Neural progenitor cell (in vitro differentiated cells): Measurements from ENCODE around the gene DTWD2. TPM values are rescaled to one million over a fixed set of nuclear protein-coding genes. Genes with fewer than 3 reads are reported as not detected.

ENCODE experiments used
- DNase-seq: peaks from one replicate; pipeline ENCODE4 v3.0.0-alpha.2; 2016; ENCODE audit warnings: low spot score
- H2AFZ ChIP-seq: fragments of 200-600 bp; sonication (generic); replicated peaks from 2 replicates; pipeline ENCODE4 v1.6.1; 2016; ENCODE audit warnings: antibody characterized with exemption
- H3F3A ChIP-seq: fragments of 200-600 bp; sonication (generic); 2 replicates; pipeline ENCODE4 v1.6.1; 2016; ENCODE audit warnings: antibody characterized with exemption, low read depth
- H3K27ac ChIP-seq: fragments of 200-600 bp; sonication (generic); 2 replicates; pipeline ENCODE4 v1.5.1; 2016; ENCODE audit warnings: mild to moderate bottlenecking
- H3K27me3 ChIP-seq: fragments of 200-600 bp; sonication (generic); 2 replicates; pipeline ENCODE4 v1.6.1; 2016; ENCODE audit warnings: mild to moderate bottlenecking, moderate library complexity
- H3K36me3 ChIP-seq: fragments of 200-600 bp; sonication (generic); 2 replicates; pipeline ENCODE4 v1.5.1; 2016
- H3K4me1 ChIP-seq: fragments of 200-600 bp; sonication (generic); 2 replicates; pipeline ENCODE4 v1.6.1; 2016; ENCODE audit warnings: mixed run types
- H3K4me2 ChIP-seq: fragments of 200-600 bp; sonication (generic); 2 replicates; pipeline ENCODE4 v1.6.1; 2016
- H3K4me3 ChIP-seq: fragments of 200-600 bp; sonication (generic); 2 replicates; pipeline ENCODE4 v1.5.1; 2016
- H3K79me2 ChIP-seq: fragments of 200-600 bp; sonication (generic); 2 replicates; pipeline ENCODE4 v1.6.1; 2016; ENCODE audit warnings: low read depth
- H3K9ac ChIP-seq: fragments of 200-600 bp; sonication (generic); 2 replicates; pipeline ENCODE4 v1.6.1; 2016
- H3K9me3 ChIP-seq: fragments of 200-600 bp; sonication (generic); 2 replicates; pipeline ENCODE4 v1.5.1; 2016; ENCODE audit warnings: low read depth
- H4K20me1 ChIP-seq: fragments of 200-600 bp; sonication (generic); 2 replicates; pipeline ENCODE4 v1.6.1; 2016; ENCODE audit warnings: low read depth
- H3K27ac Mint-ChIP-seq: 3 replicates; pipeline ENCODE4 v1.8.0; 2021; ENCODE audit warnings: mixed read lengths
- H3K27me3 Mint-ChIP-seq: 2 replicates; pipeline ENCODE4 v1.8.0; 2022; ENCODE audit warnings: low read depth, mild to moderate bottlenecking, inconsistent platforms, moderate library complexity, mixed read lengths; ENCODE audit not compliant: insufficient read depth
- H3K36me3 Mint-ChIP-seq: 3 replicates; pipeline ENCODE4 v1.8.0; 2021; ENCODE audit warnings: mixed read lengths
- H3K4me1 Mint-ChIP-seq: 3 replicates; pipeline ENCODE4 v1.8.0; 2021; ENCODE audit warnings: mixed read lengths
- H3K4me3 Mint-ChIP-seq: 3 replicates; pipeline ENCODE4 v1.8.0; 2021; ENCODE audit warnings: mild to moderate bottlenecking, moderate library complexity, mixed read lengths
- H3K9me3 Mint-ChIP-seq: 3 replicates; pipeline ENCODE4 v1.8.0; 2020; ENCODE audit warnings: mixed read lengths
- CTCF ChIP-seq: fragments of 200-600 bp; sonication (generic); IDR thresholded peaks from 2 replicates; pipeline ENCODE4 v1.5.1; 2017; ENCODE audit warnings: antibody characterized with exemption, mild to moderate bottlenecking
- EZH2 ChIP-seq: fragments of 200-600 bp; sonication (generic); IDR thresholded peaks from 2 replicates; pipeline ENCODE4 v1.6.1; 2017; ENCODE audit warnings: antibody characterized with exemption, mild to moderate bottlenecking, moderate library complexity
- EZH2phosphoT487 ChIP-seq: fragments of 200-600 bp; sonication (generic); IDR thresholded peaks from 2 replicates; pipeline ENCODE4 v1.6.1; 2017; ENCODE audit warnings: antibody characterized with exemption
- total RNA-seq: library from RNA; depleted of rRNA; stranded (reverse); fragments of >200 nt; gene quantifications from 2 replicates; pipeline ENCODE4 v1.2.3, GENCODE V29; 2015; ENCODE audit warnings: low replicate concordance

DTWD2 gene
- total RNA-seq, 1 donor from 2014 or later: 10.4 TPM

GRCh38 chr5:119031011-119031886 lies 42.9 kb upstream of the DTWD2 start:
- TF ChIP-seq CTCF (no peak), EZH2 (no peak), EZH2phosphoT487 (no peak)

GRCh38 chr5:119028575-119028974 lies 40.2 kb upstream of the DTWD2 start:
- Mint-ChIP-seq H3K4me3 (no peak overlapping the region), H3K36me3 (no peaks in the 10 kb centered on the region), H3K27me3 (no peaks in the 10 kb centered on the region), H3K27ac (no peak overlapping the region), H3K4me1 (peaks cover 3% of the 10 kb centered on the region), H3K9me3 (peaks cover 2% of the 10 kb centered on the region)
- Histone ChIP-seq H3K79me2 (no peaks in the 10 kb centered on the region), H3K9ac (no peak overlapping the region), H3K27ac (no peak overlapping the region), H3K4me3 (no peak overlapping the region), H3K4me2 (no peak overlapping the region), H4K20me1 (no peaks in the 10 kb centered on the region), H3K36me3 (no peaks in the 10 kb centered on the region), H3K9me3 (no peaks in the 10 kb centered on the region), H3K4me1 (no peaks in the 10 kb centered on the region), H3F3A (no peaks in the 10 kb centered on the region), H3K27me3 (peaks cover 11% of the 10 kb centered on the region), H2AFZ (no peak overlapping the region)
- DNase-seq: no peak
- TF ChIP-seq EZH2phosphoT487 (no peak), EZH2 (no peak), CTCF (no peak)

More at GRCh38 chr5:119031011-119031886, 42.9 kb upstream of the DTWD2 start:
- H3K9me3 Mint-ChIP-seq: no peaks in the 10 kb centered on the region
- H3K4me3 Mint-ChIP-seq: no peak overlapping the region
- H3K36me3 ChIP-seq: no peaks in the 10 kb centered on the region
- H3K4me2 ChIP-seq: no peak overlapping the region
- H4K20me1 ChIP-seq: no peaks in the 10 kb centered on the region
- no peaks in the 10 kb centered on the region for H3F3A ChIP-seq
- no peak for DNase-seq
- H3K9me3 ChIP-seq: no peaks in the 10 kb centered on the region
- no peak overlapping the region for H3K4me3 ChIP-seq
- H3K4me1 Mint-ChIP-seq: peaks cover 3% of the 10 kb centered on the region
- no peaks in the 10 kb centered on the region for H3K79me2 ChIP-seq
- no peak overlapping the region for H3K9ac ChIP-seq
- H3K27ac ChIP-seq: no peak overlapping the region
- peaks cover 11% of the 10 kb centered on the region for H3K27me3 ChIP-seq
- no peaks in the 10 kb centered on the region for H3K36me3 Mint-ChIP-seq
- no peak overlapping the region for H2AFZ ChIP-seq
- no peak overlapping the region for H3K27ac Mint-ChIP-seq
- H3K27me3 Mint-ChIP-seq: no peaks in the 10 kb centered on the region
- no peaks in the 10 kb centered on the region for H3K4me1 ChIP-seq

- H3K9me3 Mint-ChIP-seq: peaks cover 2% of the 10 kb centered on the region
- Histone ChIP-seq H3K79me2 (no peaks in the 10 kb centered on the region), H3K36me3 (no peaks in the 10 kb centered on the region), H4K20me1 (no peaks in the 10 kb centered on the region), H3K4me3 (no peak overlapping the region), H3K4me1 (no peaks in the 10 kb centered on the region), H3K9ac (no peak overlapping the region), H3K9me3 (no peaks in the 10 kb centered on the region), H3K4me2 (no peak overlapping the region), H2AFZ (no peak overlapping the region), H3K27me3 (no peaks in the 10 kb centered on the region), H3K27ac (no peak overlapping the region), H3F3A (no peaks in the 10 kb centered on the region)
- TF ChIP-seq EZH2phosphoT487 (no peak), CTCF (no peak), EZH2 (no peak)
- no peak overlapping the region for H3K27ac Mint-ChIP-seq
- H3K4me3 Mint-ChIP-seq: no peak overlapping the region
- H3K27me3 Mint-ChIP-seq: no peaks in the 10 kb centered on the region
- no peaks in the 10 kb centered on the region for H3K36me3 Mint-ChIP-seq
- H3K4me1 Mint-ChIP-seq: no peaks in the 10 kb centered on the region
- DNase-seq: no peak
These were observed 34.4 kb upstream of the DTWD2 start for GRCh38 chr5:119022773-119023172.
